RWPE1 (cell line): ENCODE results near the gene TRIM26.

Experiments used
- CTCF ChIA-PET: fragments of 350-600 bp; sonication (Branson Sonifier 250); formaldehyde crosslinking; extraction: SDS; loops from one replicate; lab custom pipeline; 2021; lab: Yijun Ruan, JAX
- POLR2A ChIA-PET: fragments of 400-600 bp; formaldehyde crosslinking; extraction: SDS; loops from one replicate; lab custom pipeline; 2020; ENCODE audit warnings: antibody characterized with exemption; ENCODE audit not compliant: low non-redundant PET; lab: Yijun Ruan, JAX
- DNase-seq: peaks from one replicate; pipeline ENCODE4 v3.0.0; 2012; ENCODE audit warnings: low spot score
- H3K27ac ChIP-seq: fragments of 450-650 bp; 2 replicates; pipeline ENCODE4 v1.5.1; 2017
- CTCF ChIP-seq: fragments of 450-650 bp; conservative IDR thresholded peaks from 2 replicates; pipeline ENCODE4 v1.5.1; 2017; ENCODE audit warnings: low read depth, mild to moderate bottlenecking

TRIM26 gene

GRCh38 chr6:30192076-30192475 lies 21.1 kb downstream of the TRIM26 start:
- ChIA-PET CTCF (no interaction called here), POLR2A (no interaction called here)
- TF ChIP-seq CTCF, result no peak
- no peak for DNase-seq
- H3K27ac ChIP-seq, result 0 out of 2 replicates have a peak overlapping the region, but pooled peaks have one; percentile 12

GRCh38 chr6:30188541-30188940 lies 24.7 kb downstream of the TRIM26 start:
- ChIA-PET POLR2A (no interaction called here), CTCF (interaction anchor here (0.6 kb wide), 1 partner anchor 225 kb away, joined by 3 read pairs; no protein-coding TSS in a partner anchor)
- no peak for DNase-seq
- no peak overlapping the region for H3K27ac ChIP-seq
- no peak for TF ChIP-seq CTCF

- POLR2A ChIA-PET, result no interaction called here
- CTCF ChIA-PET, result no interaction called here
- no peak overlapping the region for H3K27ac ChIP-seq
- no peak for DNase-seq
- TF ChIP-seq CTCF, result no peak
Measured at GRCh38 chr6:30185846-30186484, 27.2 kb downstream of the TRIM26 start.

- POLR2A ChIA-PET, result no interaction called here
Measured at GRCh38 chr6:30184417-30185031, 28.7 kb downstream of the TRIM26 start.

GRCh38 chr6:30180145-30180544 lies 33.1 kb downstream of the TRIM26 start:
- ChIA-PET CTCF (no interaction called here), POLR2A (no interaction called here)
- no peak overlapping the region for H3K27ac ChIP-seq
- TF ChIP-seq CTCF, result no peak
- DNase-seq, result no peak

More at GRCh38 chr6:30184417-30185031, 28.7 kb downstream of the TRIM26 start:
- no peak for TF ChIP-seq CTCF
- no peak overlapping the region for H3K27ac ChIP-seq
- CTCF ChIA-PET, result interaction anchor here (0.6 to 0.8 kb wide), 3 partner anchors 42 to 1549 kb away, joined by 3 to 4 read pairs (median 3); no protein-coding TSS in a partner anchor
- no peak for DNase-seq

- H3K27ac ChIP-seq, result no peak overlapping the region
- ChIA-PET POLR2A (no interaction called here), CTCF (no interaction called here)
- no peak for DNase-seq
- no peak for TF ChIP-seq CTCF
Measured at GRCh38 chr6:30178837-30179236, 34.4 kb downstream of the TRIM26 start.
